GM12891 (cell line): Measurements from ENCODE around the gene SND1.

Experiments
- PAX5 ChIP-seq: IDR thresholded peaks from 2 replicates; pipeline ENCODE4 v1.6.1; 2011; ENCODE audit warnings: low read length, moderate library complexity, mild to moderate bottlenecking; ENCODE audit not compliant: insufficient read depth, severe bottlenecking
- POLR2A ChIP-seq: IDR thresholded peaks from 2 replicates; pipeline ENCODE4 v1.6.1; 2011; ENCODE audit warnings: low read depth, low read length, control low read depth
- POLR2AphosphoS5 ChIP-seq: IDR thresholded peaks from 2 replicates; pipeline ENCODE4 v1.6.1; 2011; ENCODE audit warnings: low read depth, low read length, control low read depth
- TAF1 ChIP-seq: IDR thresholded peaks from 2 replicates; pipeline ENCODE4 v1.6.1; 2011; ENCODE audit warnings: low read depth, low read length, control low read depth

DNA sequence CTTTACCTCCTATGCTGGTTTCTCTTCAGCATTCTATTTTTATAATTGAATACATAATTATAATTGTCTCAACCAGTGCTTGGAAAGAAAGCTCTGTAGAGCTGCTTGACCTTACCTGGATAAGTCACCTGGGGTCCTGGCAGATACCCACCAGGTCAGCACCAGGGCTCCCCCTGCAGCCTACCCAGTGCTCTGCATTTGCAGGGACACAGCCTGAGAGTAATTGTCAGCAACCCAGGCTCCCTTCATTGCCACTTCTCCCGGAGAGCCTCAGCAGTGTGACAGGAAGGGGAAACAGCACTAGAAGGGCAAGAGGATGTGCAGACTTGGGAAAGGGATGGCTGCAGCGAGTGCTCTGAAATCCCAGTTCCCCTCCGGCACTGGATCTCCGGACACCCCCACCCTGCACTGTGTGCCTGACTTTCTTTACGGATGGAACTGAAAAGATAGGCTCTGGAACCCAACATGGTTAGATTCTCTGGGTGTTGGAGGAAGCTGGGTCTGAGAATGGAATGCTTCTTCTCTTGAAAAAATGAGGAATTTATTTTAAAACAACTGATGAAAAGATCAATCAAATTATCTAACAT lies 22.6 kb upstream of the SND1 start:
- TF ChIP-seq POLR2AphosphoS5: no peak
- TF ChIP-seq TAF1: no peak
- TF ChIP-seq POLR2A: no peak
- TF ChIP-seq PAX5: no peak
